Stimulated activated CD4-positive, alpha-beta T cell treated with anti-CD3 and anti-CD28 coated beads, Interleukin-15, amount 100 ng/mL, for 48 hours (primary cell): ENCODE measurements around the gene BRS3.

ENCODE experiments used
- DNase-seq, 2 donors: peaks; one replicate each; pipeline ENCODE4 v3.0.0-alpha.2; 2020; ENCODE audit warnings: low read depth in 2 of 2

The BRS3 gene

DNA sequence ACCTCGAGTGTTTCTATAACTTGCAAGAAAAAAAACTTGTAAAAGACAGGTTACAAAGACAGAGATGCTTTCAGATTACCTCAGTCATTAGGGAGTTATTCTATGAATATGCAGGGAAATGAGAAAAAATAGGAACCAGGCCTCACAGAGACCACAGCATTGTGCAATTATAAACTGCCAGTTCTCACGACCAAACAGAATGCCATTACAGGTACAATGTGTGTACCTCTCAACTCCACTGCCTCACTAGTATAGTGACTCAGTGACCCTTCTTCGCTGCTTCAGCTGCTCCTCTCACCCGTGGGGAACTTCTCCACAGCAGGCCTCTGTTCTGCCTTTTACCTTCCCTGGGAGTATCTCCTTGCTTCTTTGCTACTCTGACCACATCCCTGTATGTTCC, 7.3 kb downstream of the BRS3 start:
- no peak for DNase-seq

DNA sequence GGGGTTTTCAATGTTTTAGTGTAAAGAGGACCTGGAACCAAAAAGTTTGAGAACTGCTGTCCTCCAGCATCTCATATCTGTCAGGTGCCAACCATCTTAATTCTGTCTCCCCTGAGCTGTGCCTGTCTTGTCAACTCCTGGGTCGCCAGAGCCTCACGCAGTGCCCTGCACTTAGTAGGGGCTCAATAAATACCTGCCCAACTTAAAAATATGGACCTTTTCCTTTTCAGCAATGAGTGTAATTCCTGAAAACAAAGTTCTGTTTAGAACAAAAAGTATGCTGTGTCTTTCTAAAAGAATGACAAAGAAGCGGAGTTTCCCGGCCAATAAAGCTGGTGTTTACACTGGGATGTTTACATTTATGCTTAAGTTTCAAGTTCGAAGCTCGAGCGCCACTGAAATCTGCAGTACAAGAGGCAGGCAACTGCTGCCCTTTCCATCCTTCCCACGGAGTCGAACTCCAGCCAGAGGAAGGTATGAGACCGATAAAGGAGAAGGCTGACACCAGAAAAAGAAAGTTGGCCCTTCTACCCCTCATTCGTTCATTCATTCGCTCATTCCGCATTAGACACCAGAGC, 8.5 kb downstream of the BRS3 start:
- DNase-seq = no peak

DNA sequence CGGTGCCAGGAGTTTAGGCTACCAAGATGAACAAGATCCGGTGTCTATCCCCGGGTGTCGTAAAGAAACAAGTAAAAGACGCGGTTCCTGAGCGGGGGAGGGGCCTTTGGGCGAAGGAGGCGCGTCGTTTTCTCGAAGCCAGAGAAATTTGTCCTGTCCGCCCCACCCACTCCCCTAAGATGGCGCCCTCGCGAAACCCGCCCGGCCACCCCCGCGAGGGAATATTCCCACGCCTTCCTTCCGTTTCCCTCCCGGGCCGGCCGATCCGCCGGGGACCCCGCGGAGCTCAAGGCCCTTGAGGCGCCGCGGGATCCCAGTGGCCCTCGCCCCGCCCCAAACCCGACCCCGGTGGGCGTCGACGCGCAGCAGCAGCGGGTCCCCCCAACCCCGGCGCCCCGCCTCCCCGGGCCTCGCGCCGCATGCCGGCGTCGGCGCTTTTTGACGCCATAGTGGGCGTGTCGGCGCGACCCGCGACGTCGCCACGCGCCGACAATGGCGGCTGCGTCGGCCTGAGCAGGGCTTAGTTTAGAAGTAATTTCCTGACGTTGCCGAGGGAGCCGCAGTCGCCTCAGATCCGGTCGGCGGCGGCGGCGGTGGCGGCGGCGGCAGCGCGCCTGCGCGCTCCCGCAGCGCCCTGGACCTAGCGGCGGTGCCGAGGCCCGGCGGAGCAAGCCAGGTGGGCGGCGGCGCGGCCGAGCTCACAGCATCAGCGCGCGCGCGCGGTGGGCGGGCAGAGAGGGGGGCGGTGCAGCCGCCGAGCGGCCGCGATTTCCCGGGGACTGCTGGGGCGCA, 9.2 kb downstream of the BRS3 start:
- DNase-seq = peak; percentile 76 to 80

DNA sequence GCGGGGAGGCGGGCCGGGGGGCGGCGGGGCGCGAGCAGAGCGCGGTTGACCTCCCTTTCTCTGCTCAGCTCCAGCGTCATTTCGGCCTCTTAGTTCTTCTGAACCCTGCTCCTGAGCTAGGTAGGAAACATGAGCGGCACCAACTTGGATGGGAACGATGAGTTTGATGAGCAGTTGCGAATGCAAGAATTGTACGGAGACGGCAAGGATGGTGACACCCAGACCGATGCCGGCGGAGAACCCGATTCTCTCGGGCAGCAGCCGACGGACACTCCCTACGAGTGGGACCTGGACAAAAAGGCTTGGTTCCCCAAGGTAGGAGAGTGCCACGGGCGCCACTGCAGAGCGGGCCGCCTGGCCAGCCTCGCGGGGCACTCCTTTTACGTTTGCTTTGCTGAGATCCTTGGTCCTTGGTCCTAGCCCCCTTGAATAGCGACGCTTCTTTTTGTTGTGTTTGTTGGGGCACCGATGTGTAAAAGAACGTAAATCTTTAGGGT, 9.9 kb downstream of the BRS3 start, which contains the start of gene HTATSF1:
Gene HTATSF1 (plus strand): TSS at position 37 of the 497 bp plus-strand sequence. CDS start 93 bp downstream, at position 130.
- DNase-seq = no peak

DNA sequence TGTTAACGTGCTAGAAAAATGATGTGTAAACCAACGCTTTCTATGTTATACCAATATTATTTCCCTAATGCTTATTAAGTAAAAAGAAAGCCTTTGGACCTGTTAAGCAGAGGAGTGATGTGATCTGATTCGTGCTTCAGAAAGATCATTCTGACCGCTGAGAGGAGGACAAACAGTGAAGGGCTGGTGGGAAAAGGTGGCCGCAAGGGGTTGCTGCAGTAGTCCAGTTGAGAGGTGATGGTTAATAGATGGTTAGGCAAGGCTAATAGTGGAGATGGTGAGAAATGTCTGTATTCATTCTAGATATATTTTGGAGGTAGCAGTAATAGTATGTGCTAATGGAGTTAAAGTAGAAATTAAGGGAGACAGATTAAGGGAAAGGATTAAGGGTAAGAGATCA, 31.3 kb downstream of the BRS3 start:
- no peak for DNase-seq

DNA sequence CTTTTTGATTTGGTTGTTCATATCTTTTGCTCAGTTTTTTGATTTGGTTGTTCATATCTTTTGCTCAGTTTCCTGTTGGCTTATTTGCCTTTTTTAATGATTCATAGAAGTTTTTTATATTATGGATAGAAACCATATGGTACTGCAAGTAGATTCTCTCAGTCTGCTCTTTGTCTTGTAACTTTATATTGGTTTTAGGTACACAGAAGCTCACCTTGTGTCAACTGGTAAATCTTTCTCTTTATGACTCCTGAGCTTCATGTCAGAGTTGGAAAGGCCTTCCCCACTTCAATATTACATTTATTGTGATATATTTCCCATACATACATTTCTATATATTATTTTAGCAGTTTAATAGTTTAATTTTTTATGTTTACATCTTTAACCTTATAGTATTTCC, 36.0 kb downstream of the BRS3 start:
- no peak for DNase-seq

DNA sequence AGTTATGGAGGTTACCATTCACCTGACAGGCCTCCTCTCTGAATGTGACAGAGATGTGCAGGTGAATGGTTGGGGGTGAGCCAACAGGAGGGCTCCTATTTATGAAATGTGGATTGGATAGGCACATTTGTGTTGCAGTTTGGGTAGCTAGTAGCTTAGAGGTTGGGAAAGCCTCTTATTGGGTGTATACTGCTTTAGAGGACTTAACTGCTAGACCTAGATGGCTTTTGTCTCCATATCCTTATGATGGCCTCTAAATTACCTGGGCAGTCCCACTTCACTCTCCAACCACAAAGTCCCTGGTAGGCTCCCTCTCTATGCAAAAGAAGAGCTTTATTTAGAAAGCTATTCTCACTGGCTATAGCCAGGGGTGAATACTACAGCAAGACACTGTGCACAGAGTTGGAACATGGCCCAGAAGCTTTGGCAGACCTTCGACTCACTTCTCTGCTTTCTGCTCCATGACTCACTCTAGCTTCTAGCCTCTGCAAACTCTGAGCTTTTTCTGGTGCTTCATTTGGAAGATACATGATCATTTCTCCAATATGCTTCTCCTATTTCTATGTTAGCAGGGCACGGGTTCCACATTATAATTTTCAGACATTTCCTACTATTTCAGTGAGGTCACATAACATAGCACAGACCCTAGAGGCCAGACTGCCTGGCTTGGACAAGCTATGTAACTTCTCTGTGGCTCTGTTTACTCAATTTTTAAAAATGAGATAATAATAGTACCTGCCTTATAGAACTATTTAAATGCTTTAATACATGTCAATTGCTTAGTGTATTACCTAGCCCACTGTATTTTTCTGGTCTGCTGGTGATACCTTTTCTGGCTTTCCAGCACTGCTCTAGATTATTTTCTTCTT, 38.2 kb downstream of the BRS3 start:
- peak in 1 of 2 donors; percentile 1 for DNase-seq

DNA sequence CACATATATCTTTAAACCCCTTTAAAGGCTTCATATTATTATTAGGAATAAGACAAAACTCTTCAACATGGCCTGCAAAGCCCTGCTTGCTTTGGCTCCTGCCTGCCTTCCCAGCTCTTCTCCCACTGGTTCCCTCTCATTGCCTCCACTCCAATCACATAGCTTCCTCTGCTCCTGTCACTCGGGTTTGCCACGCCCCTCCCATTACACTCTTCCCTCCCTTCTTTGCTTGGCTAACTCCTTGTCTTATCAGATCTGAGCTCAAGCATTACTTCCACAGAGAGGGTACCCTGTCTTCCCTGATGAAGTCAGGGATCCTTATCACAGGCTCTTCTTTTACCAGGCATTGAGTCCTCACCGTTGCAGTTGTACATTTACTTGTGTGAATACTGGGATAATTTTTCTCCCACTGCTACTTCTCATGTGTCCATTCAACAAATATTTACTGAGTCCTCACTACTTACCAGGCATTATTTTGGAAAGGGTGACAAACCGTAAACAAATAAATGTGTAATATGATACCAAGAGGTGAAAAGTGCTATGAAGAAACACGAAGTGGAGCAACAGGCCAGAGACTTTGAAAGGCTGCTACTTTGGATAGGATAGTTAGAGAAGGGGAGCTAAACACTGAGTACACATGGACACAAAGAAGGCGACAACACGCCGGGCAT, 41.0 kb downstream of the BRS3 start:
- no peak for DNase-seq

DNA sequence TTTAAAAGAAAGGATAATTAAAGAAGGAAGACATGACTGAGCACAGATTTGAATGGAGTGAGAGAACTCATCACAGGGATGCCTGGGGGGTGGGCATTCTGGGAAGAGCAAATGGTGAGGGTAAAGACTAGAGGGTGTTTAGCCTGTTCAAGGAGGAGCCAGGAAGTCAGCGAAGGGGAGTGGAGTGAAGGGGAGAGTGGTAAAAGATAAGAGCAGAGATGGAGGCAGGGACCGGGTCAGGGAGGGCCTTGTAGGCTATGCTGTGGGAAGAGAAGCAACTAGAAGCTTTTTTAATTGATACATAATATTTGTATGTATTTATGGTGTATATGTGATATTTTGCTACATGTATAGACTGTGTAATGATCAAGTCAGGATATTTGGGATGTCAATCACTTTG, 42.0 kb downstream of the BRS3 start:
- no peak for DNase-seq

DNA sequence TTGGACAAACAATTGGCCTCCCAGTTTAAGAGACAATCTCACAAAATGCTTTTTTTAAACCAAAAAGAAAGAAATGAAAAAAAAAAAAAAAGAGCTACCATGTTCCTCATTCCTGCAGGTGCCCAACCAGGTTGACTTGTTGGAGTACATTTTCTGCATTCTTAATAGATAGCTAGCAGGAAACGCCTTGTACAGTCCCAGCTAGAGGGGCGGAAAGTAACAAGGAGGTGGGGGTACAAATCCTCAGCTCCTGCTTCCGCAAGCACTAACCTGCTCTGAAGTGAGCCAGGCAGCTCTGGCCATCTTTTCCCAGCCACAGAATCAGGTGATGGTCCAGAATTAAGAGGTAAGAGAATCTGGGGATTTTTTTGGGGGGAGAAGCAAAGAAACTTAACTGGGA, 44.2 kb downstream of the BRS3 start, which contains the start of gene VGLL1:
Gene VGLL1 (plus strand): TSS at position 265 of the 400 bp plus-strand sequence. CDS start 3,806 bp downstream, outside the sequence.
- DNase-seq = no peak

DNA sequence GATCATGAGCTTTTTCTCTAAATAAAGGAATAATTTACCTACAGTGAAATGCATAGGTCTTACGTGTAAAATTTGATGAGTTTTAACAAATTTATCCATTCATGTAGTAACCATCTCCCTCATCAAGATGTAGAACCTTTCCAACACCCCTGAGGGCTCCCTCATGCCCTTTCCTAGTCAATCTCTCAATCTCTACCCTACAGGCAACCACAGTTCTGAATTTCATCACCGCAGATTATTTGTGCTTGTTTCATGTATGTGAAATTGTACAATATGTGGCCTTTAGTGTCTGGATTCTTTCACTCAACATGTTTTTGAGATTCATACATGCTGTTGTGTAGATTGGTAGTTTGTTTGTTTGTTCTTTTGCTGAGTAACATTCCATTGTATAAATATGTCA, 46.4 kb downstream of the BRS3 start:
- no peak for DNase-seq

DNA sequence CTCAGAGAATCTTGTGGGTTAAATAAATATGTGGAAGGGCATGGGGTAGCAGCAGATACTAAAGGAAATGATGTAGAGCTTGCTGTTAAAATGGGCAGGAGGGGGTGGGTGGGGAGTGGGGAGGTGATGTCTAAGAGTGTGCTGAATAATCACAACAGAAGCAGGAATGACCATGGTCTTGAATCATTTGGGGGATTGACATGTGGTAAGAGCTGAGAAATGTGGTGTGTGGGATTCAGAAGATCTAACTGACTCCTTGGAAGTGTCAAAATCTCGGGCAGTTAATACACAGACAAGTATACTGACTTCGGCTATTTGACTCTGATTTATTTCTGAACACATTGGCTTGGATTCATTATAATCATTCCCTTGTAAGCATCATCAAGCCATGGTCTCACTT, 51.1 kb downstream of the BRS3 start:
- DNase-seq = no peak

DNA sequence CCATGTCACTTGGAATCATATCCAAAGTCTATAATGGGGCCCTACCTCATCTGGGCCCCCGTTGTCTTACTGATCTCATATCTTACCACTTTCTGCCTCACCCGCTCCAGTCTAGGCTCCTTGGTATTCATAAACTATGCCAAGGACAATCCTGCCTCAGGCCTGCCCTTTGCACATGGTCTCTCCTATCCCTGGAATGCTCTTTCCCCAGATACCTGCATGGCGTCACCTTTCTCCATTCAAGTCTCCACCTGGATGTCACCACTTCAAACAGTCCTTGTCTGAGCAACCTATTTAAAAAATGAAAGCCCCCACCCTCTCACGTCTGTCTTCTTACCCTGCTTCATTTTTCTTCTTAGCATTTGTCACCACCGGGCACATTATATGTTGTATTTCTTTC, 52.5 kb downstream of the BRS3 start:
- DNase-seq = no peak

DNA sequence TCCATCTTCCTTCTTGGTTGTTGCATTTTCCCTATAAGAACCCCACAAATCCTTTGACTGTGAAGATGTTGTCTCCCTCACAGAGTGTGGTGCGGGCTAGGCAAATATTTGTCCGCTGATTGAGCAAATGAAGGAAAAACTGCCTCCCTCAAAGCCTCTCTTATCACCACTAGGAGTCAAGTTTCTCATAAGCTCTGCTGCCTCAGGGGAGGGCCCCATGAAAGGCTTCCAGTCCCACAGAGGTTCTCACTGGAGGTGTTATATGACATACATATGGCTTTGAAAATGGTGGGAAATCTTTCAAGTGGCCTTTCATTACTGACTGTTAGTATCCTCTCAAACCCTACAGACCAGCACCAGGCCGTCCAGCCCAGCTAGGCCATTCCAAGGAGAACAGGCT, 53.5 kb downstream of the BRS3 start:
- no peak for DNase-seq

DNA sequence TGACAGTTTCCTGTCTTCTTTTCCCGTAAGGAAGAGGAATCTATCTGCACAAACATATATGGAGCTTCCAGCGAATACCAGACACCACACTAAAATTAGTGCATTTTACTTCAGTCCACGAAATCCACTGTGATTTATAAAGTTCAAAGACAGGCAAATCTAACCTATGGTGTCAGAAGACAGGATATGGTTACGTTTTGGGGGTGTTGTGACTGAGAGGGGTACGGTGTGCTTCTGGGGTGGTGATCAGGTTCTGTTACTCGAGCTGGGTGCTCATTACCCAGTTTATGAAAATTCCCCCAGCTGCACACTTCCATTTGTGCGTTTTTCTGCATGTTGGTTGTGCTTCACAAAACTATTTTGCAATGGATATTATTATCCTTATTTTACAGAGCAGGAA, 54.5 kb downstream of the BRS3 start:
- DNase-seq = no peak
